SU-DHL-6 (cell line): Measurements from ENCODE around the gene CORO2A.

ENCODE experiments used
- H2AFZ ChIP-seq: fragments of 200-600 bp; sonication (generic); 2 replicates; pipeline ENCODE4 v1.6.1; 2014; ENCODE audit warnings: low read depth, mild to moderate bottlenecking, moderate library complexity, mixed read lengths, antibody characterized with exemption, low read length; ENCODE audit not compliant: severe bottlenecking
- H3F3A ChIP-seq: fragments of 200-600 bp; shearing (Covaris generic); 2 replicates; pipeline ENCODE4 v1.6.0; 2016; ENCODE audit warnings: antibody characterized with exemption, mild to moderate bottlenecking; ENCODE audit not compliant: insufficient read depth
- H3K27ac ChIP-seq: fragments of 200-600 bp; sonication (generic); 2 replicates; pipeline ENCODE4 v1.5.1; 2016; ENCODE audit warnings: low read depth, mild to moderate bottlenecking, low read length, moderate library complexity, mixed read lengths
- H3K27me3 ChIP-seq: fragments of 200-600 bp; sonication (generic), shearing (Covaris generic); 2 replicates; pipeline ENCODE4 v1.6.0; 2014; ENCODE audit warnings: mild to moderate bottlenecking, low read length
- H3K36me3 ChIP-seq: fragments of 200-600 bp; sonication (generic); 2 replicates; pipeline ENCODE4 v1.6.1; 2014; ENCODE audit warnings: mild to moderate bottlenecking, low read length, mixed read lengths
- H3K4me2 ChIP-seq: fragments of 300-600, 200-600 bp; shearing (Covaris generic), sonication (generic); 2 replicates; pipeline ENCODE4 v1.6.0; 2014; ENCODE audit warnings: low read length, low read depth, mild to moderate bottlenecking; ENCODE audit not compliant: poor library complexity, severe bottlenecking
- H3K4me3 ChIP-seq: fragments of 200-600 bp; sonication (generic); 2 replicates; pipeline ENCODE4 v1.5.1; 2014; ENCODE audit warnings: antibody characterized with exemption, low read length, mild to moderate bottlenecking, mixed read lengths; ENCODE audit not compliant: insufficient read depth, poor library complexity, severe bottlenecking
- H3K79me2 ChIP-seq: fragments of 200-600 bp; sonication (generic); 2 replicates; pipeline ENCODE4 v1.6.1; 2014; ENCODE audit warnings: mild to moderate bottlenecking, low read length, moderate library complexity; ENCODE audit not compliant: insufficient read depth
- H3K9ac ChIP-seq: fragments of 200-600 bp; sonication (generic); 2 replicates; pipeline ENCODE4 v1.7.0; 2014; ENCODE audit warnings: mild to moderate bottlenecking, low read length
- H3K9me2 ChIP-seq: fragments of 200-600 bp; sonication (generic); replicated peaks from 2 replicates; pipeline ENCODE4 v1.6.1; 2014; ENCODE audit warnings: low read length; ENCODE audit not compliant: insufficient read depth
- H3K9me3 ChIP-seq: fragments of 200-600 bp; sonication (generic); 2 replicates; pipeline ENCODE4 v1.6.1; 2014; ENCODE audit warnings: low read length, mixed read lengths; ENCODE audit not compliant: insufficient read depth
- H4K20me1 ChIP-seq: fragments of 200-600 bp; sonication (generic); 2 replicates; pipeline ENCODE4 v1.6.1; 2014; ENCODE audit warnings: low read depth, mild to moderate bottlenecking, antibody characterized with exemption, low read length, moderate library complexity, mixed read lengths
- EZH2phosphoT487 ChIP-seq: fragments of 200-600 bp; sonication (generic), shearing (Covaris generic); conservative IDR thresholded peaks from 2 replicates; pipeline ENCODE4 v1.6.1; 2018; ENCODE audit warnings: mild to moderate bottlenecking, antibody characterized with exemption, low read length, moderate library complexity, mixed read lengths
- TF ChIP-seq, protein P1 (sequence below): fragments of 200-600 bp; sonication (generic); IDR thresholded peaks from one replicate; pipeline ENCODE4 v1.5.1; 2017; ENCODE audit warnings: antibody characterized with exemption, mild to moderate bottlenecking, low read length, moderate library complexity; ENCODE audit not compliant: insufficient read depth, poor library complexity, severe bottlenecking

The CORO2A gene

GRCh38 chr9:98185021-98185567, 7.3 kb downstream of the CORO2A start:
- Histone ChIP-seq H3K79me2 (no peaks in the 10 kb centered on the region), H2AFZ (no peak overlapping the region), H3K4me3 (no peak overlapping the region), H3K27ac (no peak overlapping the region), H3K27me3 (no peaks in the 10 kb centered on the region), H3K36me3 (no peaks in the 10 kb centered on the region), H3K9ac (no peak overlapping the region), H3K9me2 (no peaks in the 10 kb centered on the region), H3F3A (no peaks in the 10 kb centered on the region), H3K4me2 (no peak overlapping the region), H4K20me1 (no peaks in the 10 kb centered on the region), H3K9me3 (no peaks in the 10 kb centered on the region)
- no peak for TF ChIP-seq EZH2phosphoT487
- TF ChIP-seq, protein P1, sequence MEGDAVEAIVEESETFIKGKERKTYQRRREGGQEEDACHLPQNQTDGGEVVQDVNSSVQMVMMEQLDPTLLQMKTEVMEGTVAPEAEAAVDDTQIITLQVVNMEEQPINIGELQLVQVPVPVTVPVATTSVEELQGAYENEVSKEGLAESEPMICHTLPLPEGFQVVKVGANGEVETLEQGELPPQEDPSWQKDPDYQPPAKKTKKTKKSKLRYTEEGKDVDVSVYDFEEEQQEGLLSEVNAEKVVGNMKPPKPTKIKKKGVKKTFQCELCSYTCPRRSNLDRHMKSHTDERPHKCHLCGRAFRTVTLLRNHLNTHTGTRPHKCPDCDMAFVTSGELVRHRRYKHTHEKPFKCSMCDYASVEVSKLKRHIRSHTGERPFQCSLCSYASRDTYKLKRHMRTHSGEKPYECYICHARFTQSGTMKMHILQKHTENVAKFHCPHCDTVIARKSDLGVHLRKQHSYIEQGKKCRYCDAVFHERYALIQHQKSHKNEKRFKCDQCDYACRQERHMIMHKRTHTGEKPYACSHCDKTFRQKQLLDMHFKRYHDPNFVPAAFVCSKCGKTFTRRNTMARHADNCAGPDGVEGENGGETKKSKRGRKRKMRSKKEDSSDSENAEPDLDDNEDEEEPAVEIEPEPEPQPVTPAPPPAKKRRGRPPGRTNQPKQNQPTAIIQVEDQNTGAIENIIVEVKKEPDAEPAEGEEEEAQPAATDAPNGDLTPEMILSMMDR, result no peak

GRCh38 chr9:98184326-98184725, 8.1 kb downstream of the CORO2A start:
- Histone ChIP-seq H3K9me3 (no peaks in the 10 kb centered on the region), H3K27ac (no peak overlapping the region), H3K4me3 (no peak overlapping the region), H3K36me3 (no peaks in the 10 kb centered on the region), H3K9ac (no peak overlapping the region), H3K4me2 (no peak overlapping the region), H3K9me2 (no peaks in the 10 kb centered on the region), H3F3A (no peaks in the 10 kb centered on the region), H3K79me2 (no peaks in the 10 kb centered on the region), H2AFZ (no peak overlapping the region), H4K20me1 (no peaks in the 10 kb centered on the region), H3K27me3 (no peaks in the 10 kb centered on the region)
- TF ChIP-seq, protein P1, result no peak
- TF ChIP-seq EZH2phosphoT487, result no peak

DNA sequence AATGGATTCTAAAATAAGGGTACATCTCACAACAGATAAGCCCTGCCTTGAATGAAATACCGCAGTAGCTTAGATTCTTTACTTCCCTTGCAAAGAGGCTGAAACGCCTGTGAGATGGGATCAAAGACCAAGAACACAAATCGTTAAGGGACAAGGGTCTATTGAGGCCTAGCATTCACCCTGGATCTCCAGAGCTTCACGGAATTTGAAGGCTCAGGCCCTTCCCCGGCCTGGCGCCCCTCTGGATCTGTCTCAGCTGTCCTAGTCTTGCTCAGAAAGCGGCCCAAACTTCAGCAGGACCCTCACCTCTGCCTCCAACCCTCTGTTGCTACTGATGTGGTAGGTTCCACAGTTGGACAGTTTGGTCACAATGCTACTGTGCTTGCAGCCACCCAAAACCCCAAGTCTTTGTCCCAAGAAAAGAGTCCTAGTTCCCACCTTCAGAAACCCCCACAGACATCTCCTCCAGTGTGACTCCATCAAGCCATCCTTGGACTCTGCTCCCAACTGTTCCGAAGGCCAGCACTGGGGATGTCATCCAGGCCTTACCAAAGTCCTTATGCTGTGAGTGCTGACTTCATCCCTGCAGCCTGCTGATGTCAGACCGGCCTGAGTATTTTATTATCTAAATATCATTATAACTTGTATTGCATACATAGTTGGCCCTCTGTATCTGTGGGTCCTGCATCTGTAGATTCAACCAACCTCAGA, 9.4 kb downstream of the CORO2A start:
- H3K9ac ChIP-seq, result no peak overlapping the region

More for the DNA sequence above, 9.4 kb downstream of the CORO2A start:
- Histone ChIP-seq H3K27ac (no peak overlapping the region), H3K79me2 (no peaks in the 10 kb centered on the region), H3K9me2 (no peaks in the 10 kb centered on the region), H3K9me3 (no peaks in the 10 kb centered on the region), H4K20me1 (no peaks in the 10 kb centered on the region), H3K36me3 (no peaks in the 10 kb centered on the region), H3K27me3 (no peaks in the 10 kb centered on the region), H3K4me3 (no peak overlapping the region), H3K4me2 (no peak overlapping the region), H3F3A (no peaks in the 10 kb centered on the region), H2AFZ (no peak overlapping the region)
- TF ChIP-seq, protein P1, result no peak
- no peak for TF ChIP-seq EZH2phosphoT487
